HG02943 (cell line): ENCODE measurements around the gene AFAP1L2.

Experiments used
- ATAC-seq: cut with Tn5 transposase; IDR thresholded peaks from one replicate; pipeline ENCODE4 v1.9.1; 2021; ENCODE audit warnings: mild to moderate bottlenecking, low read depth, moderate library complexity; ENCODE audit not compliant: unreplicated experiment

Gene AFAP1L2

GRCh38 chr10:114255227-114255626, 149.1 kb downstream of the AFAP1L2 start:
- no peak for ATAC-seq

- ATAC-seq, result no peak
These were observed 151.4 kb downstream of the AFAP1L2 start for GRCh38 chr10:114252883-114253282.

- no peak for ATAC-seq
These were observed 152.2 kb downstream of the AFAP1L2 start for GRCh38 chr10:114252092-114252491.

- no peak for ATAC-seq
These were observed 153.6 kb downstream of the AFAP1L2 start for GRCh38 chr10:114250716-114251115.

- no peak for ATAC-seq
These were observed 154.1 kb downstream of the AFAP1L2 start for GRCh38 chr10:114250236-114250635.

- ATAC-seq, result no peak
These were observed 157.5 kb downstream of the AFAP1L2 start for GRCh38 chr10:114246679-114247305.

- ATAC-seq, result no peak
These were observed 159.0 kb downstream of the AFAP1L2 start for GRCh38 chr10:114245121-114245791.
